GM21423 (cell line): ENCODE measurements around the gene KCNQ1.

Experiments
- ATAC-seq: cut with Tn5 transposase; IDR thresholded peaks from one replicate; pipeline ENCODE4 v1.9.1; 2021; ENCODE audit warnings: mild to moderate bottlenecking, moderate library complexity; ENCODE audit not compliant: unreplicated experiment

KCNQ1 gene

DNA sequence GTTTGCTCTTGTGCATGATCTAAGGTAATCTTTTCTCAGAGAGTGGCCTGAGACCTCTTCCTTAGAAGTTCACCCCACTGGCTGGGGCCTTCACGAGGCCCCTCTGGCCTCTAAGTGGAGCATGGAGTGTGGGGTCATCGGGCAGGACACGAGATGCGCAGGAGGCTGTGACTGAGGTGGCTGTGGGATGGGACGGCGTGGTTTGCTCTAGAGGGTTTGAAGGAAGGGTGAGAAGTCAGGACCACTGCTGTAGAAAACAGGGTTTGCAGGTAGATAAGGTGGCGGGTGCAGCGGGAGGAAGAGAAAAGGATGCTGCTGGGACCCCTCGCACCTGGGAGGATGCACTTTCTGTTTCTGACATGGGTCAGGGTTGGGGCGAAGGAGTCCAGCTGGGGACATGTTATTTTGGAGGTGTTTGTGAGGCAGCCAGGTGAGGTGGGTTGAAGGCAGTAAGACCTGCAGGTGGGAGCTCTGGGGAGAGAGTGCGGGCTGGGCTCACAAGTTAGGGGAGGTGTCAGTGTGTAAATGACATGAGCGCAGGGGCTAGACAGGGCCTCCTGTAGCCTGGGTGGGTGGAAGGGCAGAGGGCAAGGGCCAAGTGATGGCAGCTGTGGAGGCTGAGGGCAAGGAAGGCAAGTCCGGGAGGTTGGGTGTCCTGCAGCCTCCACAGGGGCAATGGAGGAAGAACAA is 62.5 kb downstream of the KCNQ1 start:
- no peak for ATAC-seq

- no peak for ATAC-seq
These were observed 63.3 kb downstream of the KCNQ1 start for GRCh38 chr11:2507945-2508749.

- no peak for ATAC-seq
These were observed 64.0 kb downstream of the KCNQ1 start for GRCh38 chr11:2508793-2509192.

DNA sequence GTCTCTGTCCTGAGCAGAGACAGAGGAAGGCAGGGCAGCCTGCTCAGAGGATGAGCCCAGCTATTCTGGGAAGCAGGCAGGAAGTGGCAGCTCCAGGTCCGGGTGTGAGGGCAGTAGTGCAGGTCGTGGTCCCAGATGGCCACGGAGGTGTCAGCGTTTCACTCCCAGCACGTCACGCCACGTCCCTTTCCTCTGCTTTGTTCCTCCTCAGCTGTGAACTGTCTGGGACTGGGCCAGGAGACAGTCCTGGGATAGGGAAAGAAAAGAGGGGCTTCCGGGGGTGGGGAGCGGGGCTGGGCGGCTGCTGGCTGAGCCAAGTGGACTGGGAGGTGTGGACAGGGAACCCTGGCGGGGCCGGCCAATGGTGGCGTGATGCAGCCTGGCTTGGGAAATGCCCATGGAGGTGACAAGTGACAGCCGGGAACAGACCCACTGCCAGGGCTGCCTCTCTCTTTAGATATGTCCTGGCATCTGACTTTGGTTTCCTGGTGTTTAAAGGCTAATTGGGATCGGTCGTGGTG is 64.7 kb downstream of the KCNQ1 start:
- no peak for ATAC-seq

- no peak for ATAC-seq
These were observed 66.0 kb downstream of the KCNQ1 start for GRCh38 chr11:2510626-2511402.

- ATAC-seq: no peak
These were observed 66.9 kb downstream of the KCNQ1 start for GRCh38 chr11:2511421-2512369.

- ATAC-seq: no peak
These were observed 67.9 kb downstream of the KCNQ1 start for GRCh38 chr11:2512431-2513407.

- no peak for ATAC-seq
These were observed 68.6 kb downstream of the KCNQ1 start for GRCh38 chr11:2513441-2513840.

DNA sequence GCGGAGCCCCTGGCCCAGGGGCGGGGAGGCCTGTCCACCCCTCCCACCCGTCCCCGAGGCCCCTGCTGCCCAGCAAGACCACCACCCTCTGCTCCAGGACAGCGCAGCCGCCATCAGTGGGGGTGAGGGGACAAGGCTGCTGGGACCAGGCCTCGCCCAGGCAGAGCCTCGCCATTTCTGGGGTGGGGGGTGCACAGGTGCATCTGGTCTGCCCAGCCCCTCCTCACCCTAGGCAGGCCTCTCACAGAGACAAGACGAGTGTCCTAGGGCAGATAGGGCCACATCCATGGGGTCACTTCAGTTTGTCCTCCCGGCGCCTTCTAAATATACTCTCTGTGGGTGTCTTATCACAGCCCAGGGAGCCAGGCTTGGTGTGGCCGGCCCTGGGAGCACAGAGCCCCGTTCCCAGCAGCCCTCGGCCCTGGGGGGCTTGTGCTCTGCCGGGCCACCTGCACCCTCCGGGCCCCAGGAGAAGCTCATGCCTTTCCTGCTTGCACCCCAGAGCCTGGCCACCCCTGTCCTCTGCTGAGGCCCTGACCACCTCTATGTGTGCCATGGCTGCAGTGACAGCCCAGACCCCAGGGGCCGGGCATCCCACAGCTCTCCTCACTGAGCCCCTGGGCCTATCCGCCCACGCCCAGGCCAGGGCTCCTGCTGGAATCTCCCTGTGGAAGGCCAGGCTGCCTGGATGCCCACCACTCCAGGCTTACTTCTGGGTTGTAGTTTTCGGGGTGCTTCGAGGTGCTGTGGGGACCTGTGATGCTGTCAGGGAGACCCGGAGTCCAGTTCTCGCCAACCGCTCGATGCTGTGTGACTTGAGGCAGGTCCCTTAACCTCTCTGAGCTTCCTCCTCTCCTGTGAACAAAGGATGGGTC is 70.8 kb downstream of the KCNQ1 start:
- ATAC-seq: no peak

DNA sequence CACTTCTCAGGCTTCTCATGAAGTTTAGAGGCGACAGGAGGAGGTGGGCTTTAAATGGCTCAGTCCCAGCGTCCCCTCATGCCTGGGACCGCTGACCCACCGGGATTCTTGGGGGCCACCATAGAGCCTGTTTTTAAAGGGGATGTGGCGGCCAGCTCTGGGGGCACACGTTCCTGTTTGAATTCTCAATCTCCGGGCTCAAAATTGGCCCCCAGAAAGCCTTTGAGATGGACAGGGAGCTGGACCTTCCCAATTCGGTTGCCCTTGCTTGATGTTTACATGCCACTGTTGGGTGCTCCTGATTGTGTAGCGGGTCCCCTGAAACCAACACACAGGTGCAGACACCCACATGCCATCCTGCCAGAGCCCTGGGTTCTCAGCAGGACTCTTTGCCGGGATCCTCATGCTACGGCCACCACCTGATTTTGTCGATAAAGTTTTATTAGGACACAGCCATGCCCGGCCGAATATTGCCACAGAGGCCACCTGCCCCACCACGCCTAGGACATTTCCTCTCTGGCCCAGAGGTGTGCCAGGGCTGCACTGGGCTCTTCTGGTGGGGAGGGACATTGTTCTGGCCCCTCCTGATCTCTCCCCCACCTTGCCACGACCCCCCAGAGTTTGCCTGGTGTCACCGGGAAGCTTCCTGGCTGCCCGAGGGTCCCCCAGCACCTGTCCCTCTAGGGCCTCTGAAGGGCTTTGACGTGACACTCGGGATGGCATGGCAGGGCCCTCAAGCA is 71.6 kb downstream of the KCNQ1 start:
- no peak for ATAC-seq

GRCh38 chr11:2517016-2517385 is 72.2 kb downstream of the KCNQ1 start:
- no peak for ATAC-seq

DNA sequence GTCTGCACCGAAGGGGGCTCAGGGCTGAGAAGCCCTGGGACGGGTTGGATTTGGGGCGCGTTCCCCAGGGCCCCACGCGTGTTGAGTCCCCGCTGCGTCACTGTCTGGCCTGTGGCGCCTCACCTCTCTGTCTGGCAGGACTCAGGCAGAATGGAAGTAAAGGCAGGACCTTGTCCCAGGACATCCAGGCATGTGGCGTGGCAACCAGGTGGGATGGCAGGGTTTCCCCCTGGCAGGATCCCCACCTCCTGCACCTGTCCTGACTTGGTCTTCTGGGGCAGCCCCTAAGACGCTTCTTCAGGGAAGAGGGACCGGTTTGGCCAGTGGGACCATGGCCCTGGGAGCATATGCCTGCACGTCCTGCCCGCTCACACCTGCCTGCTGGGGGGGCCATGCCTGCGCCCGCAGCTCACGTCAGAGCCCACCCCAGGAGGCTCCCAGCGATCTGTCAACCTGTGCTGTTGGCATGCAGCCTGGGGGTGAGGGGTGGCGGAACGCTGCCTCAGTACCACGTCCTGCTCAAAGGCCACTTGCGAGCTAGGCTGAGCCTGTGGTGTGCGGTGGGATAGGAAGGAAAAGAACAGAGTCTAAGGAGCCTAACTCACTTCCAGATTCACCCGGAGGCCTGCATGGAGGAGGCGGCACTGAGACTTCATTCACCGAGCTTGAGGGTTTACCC is 72.7 kb downstream of the KCNQ1 start:
- no peak for ATAC-seq

- no peak for ATAC-seq
These were observed 73.5 kb downstream of the KCNQ1 start for GRCh38 chr11:2518111-2518982.

DNA sequence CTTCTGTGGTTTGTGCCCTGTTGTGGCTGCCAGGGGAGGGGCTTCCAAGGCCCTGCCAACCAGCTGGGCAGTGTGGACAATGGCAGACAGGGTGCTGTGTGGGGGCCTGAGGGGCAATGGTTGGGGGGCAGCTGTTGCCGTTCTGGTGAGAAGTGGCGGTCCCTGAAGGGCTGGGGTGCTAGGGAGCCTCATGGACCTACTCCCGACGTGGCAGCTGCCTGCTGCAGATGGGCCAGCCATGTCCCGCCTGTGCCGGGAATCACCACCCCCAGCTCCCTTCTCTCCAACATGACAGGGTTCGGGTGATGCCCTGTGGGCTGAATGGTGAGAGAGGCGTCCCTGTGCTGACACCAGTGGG is 74.2 kb downstream of the KCNQ1 start:
- no peak for ATAC-seq

GRCh38 chr11:2519517-2519861 is 74.7 kb downstream of the KCNQ1 start:
- ATAC-seq: no peak
